Measurements from ENCODE around the gene SKIL.

DNA sequence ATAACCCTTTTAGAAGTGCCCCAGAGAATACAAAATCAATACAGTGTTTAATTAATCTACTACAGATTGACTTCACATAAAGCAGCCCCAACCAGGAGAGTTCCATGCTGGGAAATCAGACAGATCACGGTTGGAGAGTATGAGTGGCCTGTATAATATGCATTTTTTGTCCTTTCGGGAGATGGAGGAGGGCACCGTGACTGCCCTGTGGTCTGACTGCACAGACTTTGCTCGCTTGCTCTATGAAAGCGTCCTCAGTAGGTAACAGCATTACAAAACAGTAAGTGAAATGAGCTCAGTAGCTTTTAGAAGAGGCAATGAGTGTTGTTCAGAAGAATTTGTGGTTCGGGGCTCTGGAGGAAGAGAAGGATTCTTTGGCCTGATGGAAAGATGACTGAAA, 34.2 kb upstream of the SKIL start:
- no peak for TF ChIP-seq EGR1 (IDR thresholded peaks at IDR 0.05)
- TF ChIP-seq REST (IDR thresholded peaks at IDR 0.05; ENCODE audit: low read depth), result no peak
- TF ChIP-seq RAD21 (IDR thresholded peaks at IDR 0.05; ENCODE audit: low read depth), result no peak
- TF ChIP-seq CEBPB (IDR thresholded peaks at IDR 0.05), result no peak
- no peak for TF ChIP-seq TAF1 (IDR thresholded peaks at IDR 0.05; ENCODE audit: low read depth)
- TF ChIP-seq FOXM1 (IDR thresholded peaks at IDR 0.05; ENCODE audit: borderline replicate concordance, low read depth), result no peak
- TF ChIP-seq EP300 (IDR thresholded peaks at IDR 0.05; ENCODE audit: borderline replicate concordance), result no peak
- no peak for TF ChIP-seq USF1 (IDR thresholded peaks at IDR 0.05)
- no peak for TF ChIP-seq CREB1 (IDR thresholded peaks at IDR 0.05; ENCODE audit: low read depth)
- TF ChIP-seq, protein P1, sequence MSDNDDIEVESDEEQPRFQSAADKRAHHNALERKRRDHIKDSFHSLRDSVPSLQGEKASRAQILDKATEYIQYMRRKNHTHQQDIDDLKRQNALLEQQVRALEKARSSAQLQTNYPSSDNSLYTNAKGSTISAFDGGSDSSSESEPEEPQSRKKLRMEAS (IDR thresholded peaks at IDR 0.05), result no peak
- TF ChIP-seq NFIC (IDR thresholded peaks at IDR 0.05), result no peak
- TF ChIP-seq YY1 (IDR thresholded peaks at IDR 0.05; ENCODE audit: low read depth), result no peak
- no peak for TF ChIP-seq TEAD4 (IDR thresholded peaks at IDR 0.05)
